ENCODE data around the gene NUS1.

- TF ChIP-seq CTCF (IDR thresholded peaks at IDR 0.05) (peak; percentile 72 to 94 (median 77)), POLR2A (IDR thresholded peaks at IDR 0.05) (peak; percentile 46 to 48)
These were observed at the start of gene NUS1 for GRCh38 chr6:117674991-117675657.
